ENCODE results near the gene DKKL1. TPM values are rescaled to one million over a fixed set of nuclear protein-coding genes. Genes with fewer than 3 reads are reported as not detected.

Gene DKKL1
- total RNA-seq, 1 donor from 2014 or later = 2.8 TPM

- H3K4me1 Mint-ChIP-seq (ENCODE audit: low read depth, unreplicated experiment) = peaks cover 10% of the 10 kb centered on the region
- no peak overlapping the region for H3K4me3 Mint-ChIP-seq (ENCODE audit: unreplicated experiment)
- H3K36me3 Mint-ChIP-seq (ENCODE audit: unreplicated experiment) = no peaks in the 10 kb centered on the region
- H3K27ac Mint-ChIP-seq (ENCODE audit: unreplicated experiment) = no peak overlapping the region
- peaks cover 1% of the 10 kb centered on the region for H3K9me3 Mint-ChIP-seq (ENCODE audit: unreplicated experiment)
- H3K27me3 Mint-ChIP-seq (ENCODE audit: unreplicated experiment) = peaks cover 17% of the 10 kb centered on the region
- DNase-seq = no peak
- no peak for TF ChIP-seq CTCF (IDR thresholded peaks at IDR 0.05; ENCODE audit: partially characterized antibody, unreplicated experiment)
Measured at GRCh38 chr19:49414256-49414655, 50.6 kb downstream of the DKKL1 start.

- DNase-seq = no peak
- Mint-ChIP-seq H3K27me3 (ENCODE audit: unreplicated experiment) (peaks cover 17% of the 10 kb centered on the region), H3K9me3 (ENCODE audit: unreplicated experiment) (peaks cover 1% of the 10 kb centered on the region), H3K36me3 (ENCODE audit: unreplicated experiment) (no peaks in the 10 kb centered on the region), H3K27ac (ENCODE audit: unreplicated experiment) (no peak overlapping the region), H3K4me1 (ENCODE audit: low read depth, unreplicated experiment) (peaks cover 10% of the 10 kb centered on the region), H3K4me3 (ENCODE audit: unreplicated experiment) (no peak overlapping the region)
- TF ChIP-seq CTCF (IDR thresholded peaks at IDR 0.05; ENCODE audit: partially characterized antibody, unreplicated experiment) = no peak
Measured at GRCh38 chr19:49415102-49415809, 51.6 kb downstream of the DKKL1 start.

GRCh38 chr19:49415810-49416200 is 52.1 kb downstream of the DKKL1 start:
- DNase-seq = no peak
- Mint-ChIP-seq H3K27me3 (ENCODE audit: unreplicated experiment) (peaks cover 17% of the 10 kb centered on the region), H3K27ac (ENCODE audit: unreplicated experiment) (no peak overlapping the region), H3K9me3 (ENCODE audit: unreplicated experiment) (peaks cover 1% of the 10 kb centered on the region), H3K36me3 (ENCODE audit: unreplicated experiment) (no peaks in the 10 kb centered on the region), H3K4me3 (ENCODE audit: unreplicated experiment) (no peak overlapping the region), H3K4me1 (ENCODE audit: low read depth, unreplicated experiment) (peaks cover 10% of the 10 kb centered on the region)
- no peak for TF ChIP-seq CTCF (IDR thresholded peaks at IDR 0.05; ENCODE audit: partially characterized antibody, unreplicated experiment)

GRCh38 chr19:49417088-49417487 is 53.4 kb downstream of the DKKL1 start:
- Mint-ChIP-seq H3K4me3 (ENCODE audit: unreplicated experiment) (no peak overlapping the region), H3K27ac (ENCODE audit: unreplicated experiment) (no peak overlapping the region), H3K9me3 (ENCODE audit: unreplicated experiment) (peaks cover 4% of the 10 kb centered on the region), H3K27me3 (ENCODE audit: unreplicated experiment) (peaks cover 17% of the 10 kb centered on the region), H3K4me1 (ENCODE audit: low read depth, unreplicated experiment) (peaks cover 13% of the 10 kb centered on the region), H3K36me3 (ENCODE audit: unreplicated experiment) (no peaks in the 10 kb centered on the region)
- DNase-seq = no peak
- no peak for TF ChIP-seq CTCF (IDR thresholded peaks at IDR 0.05; ENCODE audit: partially characterized antibody, unreplicated experiment)

- Mint-ChIP-seq H3K4me3 (ENCODE audit: unreplicated experiment) (no peak overlapping the region), H3K27ac (ENCODE audit: unreplicated experiment) (no peak overlapping the region), H3K27me3 (ENCODE audit: unreplicated experiment) (peaks cover 19% of the 10 kb centered on the region), H3K4me1 (ENCODE audit: low read depth, unreplicated experiment) (peaks cover 18% of the 10 kb centered on the region), H3K9me3 (ENCODE audit: unreplicated experiment) (peaks cover 7% of the 10 kb centered on the region), H3K36me3 (ENCODE audit: unreplicated experiment) (no peaks in the 10 kb centered on the region)
- DNase-seq = no peak
- no peak for TF ChIP-seq CTCF (IDR thresholded peaks at IDR 0.05; ENCODE audit: partially characterized antibody, unreplicated experiment)
Measured at GRCh38 chr19:49418511-49418910, 54.8 kb downstream of the DKKL1 start.
